K562 (cell line): ENCODE results near the gene TANK. TPM values are rescaled to one million over a fixed set of nuclear protein-coding genes. Genes with fewer than 3 reads are reported as not detected.

Experiments used
- ELF2 ChIP-seq: fragments of 250-450 bp; sonication (Bioruptor Pico); IDR thresholded peaks from 2 replicates; pipeline ENCODE4 v1.5.0; 2021; ENCODE audit warnings: mild to moderate bottlenecking
- FOS ChIP-seq: IDR thresholded peaks from 3 replicates; pipeline ENCODE4 v1.6.1; 2011; ENCODE audit not compliant: insufficient read length; ENCODE audit errors: extremely low read depth
- FOXP1 ChIP-seq: sonication (generic); formaldehyde crosslinking; IDR thresholded peaks from 2 replicates; pipeline ENCODE4 v1.8.0; 2022; ENCODE audit warnings: mild to moderate bottlenecking, missing genetic modification reagents
- KLF13 ChIP-seq: fragments of 450-650 bp; IDR thresholded peaks from 2 replicates; pipeline ENCODE4 v1.6.1; 2016; ENCODE audit warnings: missing genetic modification characterization, low read depth, mild to moderate bottlenecking, missing compliant biosample characterization, moderate library complexity, borderline replicate concordance
- NFE2L1 ChIP-seq: fragments of 450-650 bp; IDR thresholded peaks from 2 replicates; pipeline ENCODE4 v1.6.1; 2016; ENCODE audit warnings: missing genetic modification characterization, low read depth, mild to moderate bottlenecking, missing compliant biosample characterization, moderate library complexity, borderline replicate concordance
- NR4A1 ChIP-seq, 2 experiments: fragments of 250-450 bp in 1 of 2; fragments of 450-650 bp in 1 of 2; sonication (Bioruptor Pico) in 1 of 2; IDR thresholded peaks; 2 replicates each; pipeline versions ENCODE4 v1.4.0 to v1.6.1; 2016 to 2020; ENCODE audit warnings: mild to moderate bottlenecking in 2 of 2, missing compliant biosample characterization in 1 of 2, missing genetic modification characterization in 1 of 2, moderate library complexity in 1 of 2
- NRF1 ChIP-seq, 2 experiments: fragments of 450-650 bp; IDR thresholded peaks in 1 of 2; conservative IDR thresholded peaks in 1 of 2; 2 replicates each; pipeline ENCODE4 v1.6.1; 2014; ENCODE audit warnings: mild to moderate bottlenecking in 2 of 2
- PHF8 ChIP-seq: fragments of 200-600 bp; sonication (generic); IDR thresholded peaks from 2 replicates; pipeline ENCODE4 v1.6.1; 2012; ENCODE audit warnings: mixed run types, mild to moderate bottlenecking, inconsistent platforms, low read length, moderate library complexity, borderline replicate concordance
- PRPF4 ChIP-seq: fragments of 200-400 bp; formaldehyde crosslinking; IDR thresholded peaks from one replicate; pipeline ENCODE4 v1.6.1; 2017; ENCODE audit warnings: low read length, low read depth, mild to moderate bottlenecking; ENCODE audit not compliant: insufficient read depth, poor library complexity, severe bottlenecking
- SIRT6 ChIP-seq: IDR thresholded peaks from one replicate; pipeline ENCODE4 v1.6.1; 2012; ENCODE audit warnings: low read depth, mild to moderate bottlenecking, control low read depth, inconsistent platforms, low read length, moderate library complexity
- SMARCA4 ChIP-seq: fragments of 450-650 bp; IDR thresholded peaks from 2 replicates; pipeline ENCODE4 v1.6.1; 2016
- SMARCC2 ChIP-seq: fragments of 450-650 bp; IDR thresholded peaks from 2 replicates; pipeline ENCODE4 v1.6.1; 2017; ENCODE audit warnings: antibody characterized with exemption, moderate library complexity, mild to moderate bottlenecking, low read depth
- SNIP1 ChIP-seq: fragments of 450-650 bp; IDR thresholded peaks from 2 replicates; pipeline ENCODE4 v1.7.1; 2017; ENCODE audit warnings: low read depth, mild to moderate bottlenecking
- SRSF3 ChIP-seq: fragments of 200-400 bp; formaldehyde crosslinking; IDR thresholded peaks from 2 replicates; pipeline ENCODE4 v1.6.1; 2016; ENCODE audit warnings: mild to moderate bottlenecking, low read length, moderate library complexity; ENCODE audit not compliant: insufficient read depth
- ZBTB11 ChIP-seq, 3 experiments: fragments of 200-800 bp in 1 of 3; fragments of 250-450 bp in 1 of 3; fragments of 450-650 bp in 1 of 3; sonication (Bioruptor Pico) in 1 of 3; sonication (Bioruptor generic) in 1 of 3; formaldehyde crosslinking in 1 of 3; IDR thresholded peaks; 2 replicates each; pipeline versions ENCODE4 v1.6.1 to v1.8.0; 2016 to 2022; ENCODE audit warnings: mild to moderate bottlenecking in 2 of 3, missing genetic modification characterization in 2 of 3, missing compliant biosample characterization in 1 of 3, moderate library complexity in 1 of 3
- ZNF511 ChIP-seq: sonication (generic); formaldehyde crosslinking; IDR thresholded peaks from 2 replicates; pipeline ENCODE4 v1.8.0; 2022; ENCODE audit warnings: mild to moderate bottlenecking, missing genetic modification reagents
- ZNF764 ChIP-seq: fragments of 250-450 bp; sonication (Bioruptor Pico); IDR thresholded peaks from 2 replicates; pipeline ENCODE4 v1.4.0; 2020; ENCODE audit warnings: low read depth, mild to moderate bottlenecking, moderate library complexity
- polyA plus RNA-seq, 8 experiments: library from polyadenylated mRNA; depleted of rRNA in 4 of 8; stranded (reverse) in 5 of 8; unstranded in 3 of 8; fragments of >200 nt; fragmentation: Nextera tagmentation in 2 of 8; fragmentation: Illumina TruSeq in 1 of 8; extraction: Ambion mirVana in 2 of 8; extraction: Trizol in 1 of 8; gene quantifications; 2 replicates each; pipeline versions ENCODE4 v1.2.1 to v1.2.3, GENCODE V29; 2011 to 2014; ENCODE audit warnings: inconsistent platforms in 1 of 8, missing spikeins in 1 of 8
- total RNA-seq, 7 experiments: library from RNA; depleted of rRNA in 6 of 7; stranded (reverse); fragments of >200 nt in 6 of 7; fragmentation: Illumina TruSeq in 2 of 7; extraction: Trizol in 2 of 7; gene quantifications; 2 replicates each; pipeline versions ENCODE4 v1.2.1 to v1.2.3, GENCODE V29; 2011 to 2021; ENCODE audit warnings: low replicate concordance in 1 of 7
- TF ChIP-seq, protein P1 (sequence below): fragments of 450-650 bp; IDR thresholded peaks from 2 replicates; pipeline ENCODE4 v1.6.1; 2014; ENCODE audit warnings: low read depth, mild to moderate bottlenecking, moderate library complexity, borderline replicate concordance
- TF ChIP-seq, protein P2 (sequence below): fragments of 450-650 bp; IDR thresholded peaks from 2 replicates; pipeline ENCODE4 v1.6.1; 2016

The TANK gene
- total and polyA plus RNA-seq, 9 of the 15 experiments (the other 6 are each of a cell fraction or from before 2014, with no cell fraction given), result 43.0 to 91.5 (median 54.4) TPM

DNA sequence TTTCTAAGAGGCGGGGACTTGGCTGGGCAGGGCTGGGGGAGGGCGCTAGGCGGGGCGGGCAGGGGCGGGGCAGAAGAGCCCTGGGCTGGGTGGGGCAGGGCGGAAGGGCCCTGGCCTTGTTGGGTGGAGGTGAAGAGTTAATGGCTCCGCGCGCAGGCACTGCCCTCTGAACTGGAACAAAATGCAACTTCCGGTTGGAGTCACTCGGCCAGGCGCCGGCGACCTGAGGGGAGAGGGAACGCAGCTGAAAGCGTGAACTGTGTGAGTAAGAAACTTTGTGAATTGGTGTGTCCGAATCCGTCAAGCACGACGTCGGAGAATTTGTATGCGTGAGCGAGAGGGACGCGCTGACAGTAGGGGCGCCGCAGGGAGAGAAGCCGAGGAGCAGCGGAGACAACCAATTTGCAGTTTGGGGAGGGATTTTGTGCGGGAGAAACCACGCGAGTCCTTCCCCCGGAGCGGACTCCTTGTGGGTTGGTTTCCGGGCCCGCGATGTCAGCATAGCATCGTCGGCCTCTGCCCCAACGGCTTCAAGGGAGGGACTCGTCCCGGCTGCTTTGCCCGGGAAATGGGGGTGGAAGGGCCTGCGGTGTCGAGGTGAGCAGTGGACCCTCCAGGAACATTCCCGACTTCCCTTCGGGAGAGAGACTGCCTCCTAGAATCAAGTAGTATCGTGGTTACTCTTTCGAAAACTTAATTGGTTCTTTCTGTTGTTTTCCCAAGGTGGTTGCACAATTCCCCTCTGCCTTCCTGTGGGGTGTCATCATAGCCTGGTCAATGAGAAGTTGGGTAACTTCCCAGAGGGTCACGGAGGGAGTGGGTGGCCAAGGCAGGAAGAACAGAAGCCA, at the start of gene TANK (continued):
- TF ChIP-seq, protein P1, sequence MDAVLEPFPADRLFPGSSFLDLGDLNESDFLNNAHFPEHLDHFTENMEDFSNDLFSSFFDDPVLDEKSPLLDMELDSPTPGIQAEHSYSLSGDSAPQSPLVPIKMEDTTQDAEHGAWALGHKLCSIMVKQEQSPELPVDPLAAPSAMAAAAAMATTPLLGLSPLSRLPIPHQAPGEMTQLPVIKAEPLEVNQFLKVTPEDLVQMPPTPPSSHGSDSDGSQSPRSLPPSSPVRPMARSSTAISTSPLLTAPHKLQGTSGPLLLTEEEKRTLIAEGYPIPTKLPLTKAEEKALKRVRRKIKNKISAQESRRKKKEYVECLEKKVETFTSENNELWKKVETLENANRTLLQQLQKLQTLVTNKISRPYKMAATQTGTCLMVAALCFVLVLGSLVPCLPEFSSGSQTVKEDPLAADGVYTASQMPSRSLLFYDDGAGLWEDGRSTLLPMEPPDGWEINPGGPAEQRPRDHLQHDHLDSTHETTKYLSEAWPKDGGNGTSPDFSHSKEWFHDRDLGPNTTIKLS, result peak; percentile 76; the same call in 1 of the 2 replicates
- TF ChIP-seq NRF1 (conservative IDR thresholded peaks at IDR 0.05 in 1 of 2, IDR thresholded peaks at IDR 0.05 in 1 of 2) (peak; percentile 61 to 73), ZNF511 (CRISPR knock-in tag) (peak; percentile 17; the same call in 1 of the 2 replicates), NR4A1 (CRISPR knock-in tag; IDR thresholded peaks at IDR 0.05) (0 out of 2 replicates have a peak, but pooled peaks have one; percentile 72), NR4A1 (tag; IDR thresholded peaks at IDR 0.05) (peak; percentile 66; the same call in 1 of the 2 replicates), ZNF764 (0 out of 2 replicates have a peak, but pooled peaks have one; percentile 9), KLF13 (tag) (no peak), NFE2L1 (tag) (no peak), SIRT6 (no peak), ZBTB11 (CRISPR knock-in tag; IDR thresholded peaks at IDR 0.05) (peak; percentile 84 to 97 (median 88); a peak in 5 of 6 replicates), SNIP1 (no peak), PRPF4 (no peak), SMARCC2 (no peak), SRSF3 (0 out of 2 replicates have a peak, but pooled peaks have one; percentile 82), FOXP1 (no peak), PHF8 (peak; percentile 98), ELF2 (CRISPR knock-in tag) (no peak), SMARCA4 (no peak), FOS (no peak)
- TF ChIP-seq, protein P2, sequence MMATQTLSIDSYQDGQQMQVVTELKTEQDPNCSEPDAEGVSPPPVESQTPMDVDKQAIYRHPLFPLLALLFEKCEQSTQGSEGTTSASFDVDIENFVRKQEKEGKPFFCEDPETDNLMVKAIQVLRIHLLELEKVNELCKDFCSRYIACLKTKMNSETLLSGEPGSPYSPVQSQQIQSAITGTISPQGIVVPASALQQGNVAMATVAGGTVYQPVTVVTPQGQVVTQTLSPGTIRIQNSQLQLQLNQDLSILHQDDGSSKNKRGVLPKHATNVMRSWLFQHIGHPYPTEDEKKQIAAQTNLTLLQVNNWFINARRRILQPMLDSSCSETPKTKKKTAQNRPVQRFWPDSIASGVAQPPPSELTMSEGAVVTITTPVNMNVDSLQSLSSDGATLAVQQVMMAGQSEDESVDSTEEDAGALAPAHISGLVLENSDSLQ, result peak; percentile 40; the same call in 1 of the 2 replicates
